HEK293T (cell line): Measurements from ENCODE around the gene HNRNPH2.

Experiments used
- CTCF ChIA-PET: fragments of 350-600 bp; formaldehyde crosslinking; extraction: SDS; loops from one replicate; lab custom pipeline; 2021; ENCODE audit warnings: antibody characterized with exemption, inconsistent platforms; lab: Yijun Ruan, JAX
- POLR2A ChIA-PET: fragments of 350-600 bp; formaldehyde crosslinking; extraction: SDS; loops from one replicate; lab custom pipeline; 2020; ENCODE audit warnings: antibody characterized with exemption, inconsistent platforms; lab: Yijun Ruan, JAX
- DNase-seq: peaks from one replicate; pipeline ENCODE4 v3.0.0; 2012; ENCODE audit warnings: mixed read lengths; ENCODE audit errors: extremely low spot score
- ARNT ChIP-seq: fragments of 450-650 bp; IDR thresholded peaks from 2 replicates; pipeline ENCODE4 v1.6.1; 2017; ENCODE audit warnings: mild to moderate bottlenecking
- BHLHE40 ChIP-seq: fragments of 450-650 bp; IDR thresholded peaks from 2 replicates; pipeline ENCODE4 v1.6.1; 2016; ENCODE audit warnings: mild to moderate bottlenecking, moderate library complexity, borderline replicate concordance
- CTBP1 ChIP-seq: fragments of 450-650 bp; IDR thresholded peaks from 2 replicates; pipeline ENCODE4 v1.6.1; 2016; ENCODE audit warnings: borderline replicate concordance
- ELF4 ChIP-seq: fragments of 450-650 bp; IDR thresholded peaks from 2 replicates; pipeline ENCODE4 v1.6.1; 2017; ENCODE audit warnings: antibody characterized with exemption
- FOXA1 ChIP-seq: fragments of 450-650 bp; IDR thresholded peaks from 2 replicates; pipeline ENCODE4 v1.6.1; 2016; ENCODE audit warnings: mild to moderate bottlenecking
- FOXK2 ChIP-seq: fragments of 450-650 bp; IDR thresholded peaks from 2 replicates; pipeline ENCODE4 v1.6.1; 2016; ENCODE audit warnings: mild to moderate bottlenecking
- FOXM1 ChIP-seq: fragments of 450-650 bp; IDR thresholded peaks from 2 replicates; pipeline ENCODE4 v1.6.1; 2017; ENCODE audit warnings: mild to moderate bottlenecking, borderline replicate concordance
- HDGF ChIP-seq: fragments of 450-650 bp; IDR thresholded peaks from 2 replicates; pipeline ENCODE4 v1.6.1; 2017; ENCODE audit warnings: antibody characterized with exemption, borderline replicate concordance
- L3MBTL2 ChIP-seq: fragments of 450-650 bp; conservative IDR thresholded peaks from 2 replicates; pipeline ENCODE4 v1.6.1; 2016; ENCODE audit warnings: mild to moderate bottlenecking
- LEF1 ChIP-seq: fragments of 450-650 bp; IDR thresholded peaks from 2 replicates; pipeline ENCODE4 v1.6.1; 2017; ENCODE audit warnings: mild to moderate bottlenecking, borderline replicate concordance
- NFRKB ChIP-seq: fragments of 450-650 bp; IDR thresholded peaks from 2 replicates; pipeline ENCODE4 v1.6.1; 2016; ENCODE audit warnings: mild to moderate bottlenecking, moderate library complexity
- PKNOX1 ChIP-seq: fragments of 450-650 bp; IDR thresholded peaks from 2 replicates; pipeline ENCODE4 v1.6.1; 2016
- SP1 ChIP-seq: fragments of 450-650 bp; IDR thresholded peaks from 2 replicates; pipeline ENCODE4 v1.6.1; 2017
- SUZ12 ChIP-seq: fragments of 450-650 bp; IDR thresholded peaks from 2 replicates; pipeline ENCODE4 v1.6.1; 2016; ENCODE audit warnings: mild to moderate bottlenecking
- TARDBP ChIP-seq: fragments of 450-650 bp; IDR thresholded peaks from 2 replicates; pipeline ENCODE4 v1.6.1; 2016
- ZNF384 ChIP-seq: fragments of 450-650 bp; IDR thresholded peaks from 2 replicates; pipeline ENCODE4 v1.6.1; 2016

The HNRNPH2 gene

GRCh38 chrX:101391831-101392230 lies 16.2 kb upstream of the HNRNPH2 start:
- ChIA-PET POLR2A (interaction anchor here (1.1 to 2.8 kb wide), 7 partner anchors 18 to 44 kb away, joined by 3 to 95 read pairs (median 11); partner anchors contain the start of gene TIMM8A), CTCF (no interaction called here)
- DNase-seq = no peak
- no peak for TF ChIP-seq ZNF384
- no peak for TF ChIP-seq TARDBP
- TF ChIP-seq CTBP1 = no peak
- no peak for TF ChIP-seq SP1
- TF ChIP-seq NFRKB = no peak
- no peak for TF ChIP-seq FOXK2
- no peak for TF ChIP-seq ARNT
- no peak for TF ChIP-seq PKNOX1
- no peak for TF ChIP-seq L3MBTL2
- TF ChIP-seq HDGF = no peak
- TF ChIP-seq SUZ12 = no peak
- TF ChIP-seq BHLHE40 = no peak
- TF ChIP-seq LEF1 = no peak
- no peak for TF ChIP-seq FOXM1
- TF ChIP-seq ELF4 = no peak

GRCh38 chrX:101393530-101394305 lies 14.3 kb upstream of the HNRNPH2 start:
- TF ChIP-seq L3MBTL2 (no peak), LEF1 (no peak), SUZ12 (no peak), BHLHE40 (peak; percentile 12; the same call in 1 of the 2 replicates)
- DNase-seq = no peak
- ChIA-PET CTCF (no interaction called here), POLR2A (interaction anchor here (1.0 to 4.8 kb wide), 3 partner anchors 14 to 110 kb away, joined by 3 to 24 read pairs (median 22); partner anchors contain the start of genes GLA, HNRNPH2 and TIMM8A)

- POLR2A ChIA-PET = interaction anchor here (1.0 to 4.8 kb wide), 3 partner anchors 13 to 111 kb away, joined by 3 to 24 read pairs (median 22); partner anchors contain the start of genes GLA, HNRNPH2 and TIMM8A
- TF ChIP-seq FOXM1 = no peak
- TF ChIP-seq FOXA1 = no peak
- TF ChIP-seq TARDBP = no peak
- TF ChIP-seq NFRKB = no peak
- no peak for TF ChIP-seq SUZ12
- TF ChIP-seq ELF4 = no peak
- TF ChIP-seq LEF1 = no peak
- TF ChIP-seq HDGF = no peak
- no peak for TF ChIP-seq ZNF384
- no peak for TF ChIP-seq PKNOX1
- no peak for TF ChIP-seq BHLHE40
- no peak for TF ChIP-seq CTBP1
- TF ChIP-seq SP1 = no peak
- TF ChIP-seq FOXK2 = no peak
- no peak for TF ChIP-seq L3MBTL2
- no peak for TF ChIP-seq ARNT
- CTCF ChIA-PET = no interaction called here
- no peak for DNase-seq
These were observed 13.7 kb upstream of the HNRNPH2 start for GRCh38 chrX:101394372-101394771.

GRCh38 chrX:101395789-101396188 lies 12.2 kb upstream of the HNRNPH2 start:
- TF ChIP-seq ZNF384 (no peak), L3MBTL2 (no peak), TARDBP (no peak), PKNOX1 (peak; percentile 37; the same call in 1 of the 2 replicates), SP1 (no peak), FOXM1 (0 out of 2 replicates have a peak, but pooled peaks have one; percentile 23)
- CTCF ChIA-PET = no interaction called here
- no peak for DNase-seq
- POLR2A ChIA-PET = interaction anchor here (0.8 to 4.8 kb wide), 7 partner anchors 8 to 48 kb away, joined by 3 to 24 read pairs (median 6); partner anchors contain the start of genes BTK, GLA, HNRNPH2 and TIMM8A

GRCh38 chrX:101397779-101398178 lies 10.2 kb upstream of the HNRNPH2 start:
- ChIA-PET POLR2A (interaction anchor here (1.1 to 4.8 kb wide), 3 partner anchors 10 to 50 kb away, joined by 5 to 24 read pairs (median 22); partner anchors contain the start of genes GLA, HNRNPH2 and TIMM8A), CTCF (no interaction called here)
- TF ChIP-seq LEF1 = no peak
- TF ChIP-seq FOXM1 = no peak
- no peak for TF ChIP-seq ELF4
- no peak for TF ChIP-seq ZNF384
- no peak for TF ChIP-seq PKNOX1
- no peak for TF ChIP-seq SUZ12
- TF ChIP-seq CTBP1 = no peak
- no peak for TF ChIP-seq BHLHE40
- DNase-seq = no peak
